ENCODE measurements around the gene PLSCR2. TPM values are rescaled to one million over a fixed set of nuclear protein-coding genes. Genes with fewer than 3 reads are reported as not detected.

PLSCR2 gene
- total and polyA plus RNA-seq, 2 of the 8 experiments (the other 6 are each of a cell fraction or from before 2014, with no cell fraction given): not detected

GRCh38 chr3:146468234-146468633, 1.1 kb downstream of the PLSCR2 start:
- H3K18ac ChIP-seq (ENCODE audit: extremely low read depth, low read length): no peak overlapping the region
- no peaks in the 10 kb centered on the region for H3K79me2 ChIP-seq (ENCODE audit: control insufficient read depth in 1 of 2, insufficient read depth in 2 of 2, low read length in 2 of 2)
- peak overlapping the region; percentile 52; the same call in 1 of the 2 replicates for H2AFZ ChIP-seq (ENCODE audit: low read length)
- no peaks in the 10 kb centered on the region for H3K36me3 ChIP-seq (ENCODE audit: control insufficient read depth in 2 of 4, insufficient read depth in 4 of 4, low read length in 3 of 4)
- H3K27me3 ChIP-seq (replicated peaks in 1 of 4; ENCODE audit: control insufficient read depth in 3 of 4, extremely low read depth in 1 of 4, insufficient read depth in 3 of 4, low read length in 3 of 4): no peaks in the 10 kb centered on the region
- no peak overlapping the region for H3K27ac ChIP-seq (ENCODE audit: low read depth, low read length)
- H2BK20ac ChIP-seq (ENCODE audit: low read length): no peak overlapping the region
- no peak for FAIRE-seq
- peaks cover 0 to 3% (median 0%) of the 10 kb centered on the region in 4 experiments; a peak in 1 of 7 replicates for H3K4me1 ChIP-seq (replicated peaks in 1 of 4; ENCODE audit: control insufficient read depth in 3 of 4, insufficient read depth in 4 of 4, low read length in 3 of 4)
- ChIA-PET POLR2A (ENCODE audit: partially characterized antibody) (interaction anchor here (1.0 to 1.8 kb wide), 2 partner anchors 50 to 76 kb away, joined by 3 to 6 read pairs; partner anchors contain the start of gene PLSCR1), CTCF (ENCODE audit: partially characterized antibody) (interaction anchor here (0.8 to 1.6 kb wide), 3 partner anchors 170 to 893 kb away, joined by 3 to 5 read pairs (median 3); no protein-coding TSS in a partner anchor)
- H3K23me2 ChIP-seq (ENCODE audit: low read depth, low read length): no peaks in the 10 kb centered on the region
- no peaks in the 10 kb centered on the region for H4K20me1 ChIP-seq (replicated peaks in 1 of 2; ENCODE audit: control insufficient read depth in 1 of 2, insufficient read depth in 2 of 2, low read length in 2 of 2)
- 89% methylated on average over 4 of the region's 4 CpGs; no CpG with 5 or more reads in 1 of the 2 experiments for WGBS, 2 experiments (ENCODE audit: extremely low coverage in 1 of 2, insufficient coverage in 1 of 2, insufficient read length in 1 of 2, insufficient replicate concordance in 2 of 2, low coverage in 1 of 2, low lambda C conversion rate in 2 of 2, missing lambda C conversion rate in 1 of 2)
- no peak overlapping the region for H3K4ac ChIP-seq (replicated peaks; ENCODE audit: insufficient read length, low read depth, low read length)
- no peak overlapping the region for H3K23ac ChIP-seq (ENCODE audit: insufficient read length)
- no peak overlapping the region for H2BK15ac ChIP-seq (ENCODE audit: low read length)
- H3K56ac ChIP-seq (replicated peaks; ENCODE audit: insufficient read length, low read depth, low read length): no peak overlapping the region
- no peak overlapping the region for H4K8ac ChIP-seq (ENCODE audit: extremely low read depth, insufficient read depth, low read length)
- H3K9ac ChIP-seq (replicated peaks in 1 of 4; ENCODE audit: extremely low read depth in 1 of 4, low read depth in 3 of 4, low read length in 3 of 4): no peak overlapping the region
- no peak overlapping the region for H2BK120ac ChIP-seq (replicated peaks; ENCODE audit: low read depth, low read length)
- no peak overlapping the region for H3K4me3 ChIP-seq (ENCODE audit: extremely low read depth in 1 of 4, insufficient read depth in 2 of 4, low read depth in 3 of 4, low read length in 4 of 4)
- H3K9me3 ChIP-seq (ENCODE audit: insufficient read depth in 2 of 2, low read depth in 1 of 2, low read length in 1 of 2): no peaks in the 10 kb centered on the region; a peak in 1 of 4 replicates
- no peak overlapping the region for H2BK12ac ChIP-seq (ENCODE audit: low read depth, low read length)
- H3K14ac ChIP-seq (ENCODE audit: insufficient read length): no peak overlapping the region
- DNase-seq (ENCODE audit: low read depth in 1 of 2, low spot score in 2 of 2): no peak
- H4K5ac ChIP-seq (ENCODE audit: insufficient read length, low read depth, low read length): no peak overlapping the region
- H3K4me2 ChIP-seq (ENCODE audit: insufficient read depth in 1 of 2, low read depth in 2 of 2, low read length in 2 of 2): no peak overlapping the region; a peak in 1 of 4 replicates
- H2AK5ac ChIP-seq (ENCODE audit: low read depth, low read length): no peak overlapping the region
- H2BK5ac ChIP-seq (ENCODE audit: low read depth, low read length): no peak overlapping the region
- no peaks in the 10 kb centered on the region for H3K79me1 ChIP-seq (ENCODE audit: low read depth, low read length)
- H4K91ac ChIP-seq (replicated peaks; ENCODE audit: insufficient read length, low read length): no peak overlapping the region
- no peak for TF ChIP-seq FOSL1 (IDR thresholded peaks at IDR 0.05; ENCODE audit: insufficient read depth, low read depth, low read length)
- no peak for TF ChIP-seq CBX8 (IDR thresholded peaks at IDR 0.05; ENCODE audit: borderline replicate concordance, low read depth, low read length)
- TF ChIP-seq KDM1A (IDR thresholded peaks at IDR 0.05; ENCODE audit: borderline replicate concordance, low read length): no peak
- TF ChIP-seq SIN3A (conservative IDR thresholded peaks at IDR 0.05 in 1 of 2, IDR thresholded peaks at IDR 0.05 in 1 of 2; ENCODE audit: low read depth in 1 of 2, low read length in 2 of 2): no peak
- no peak for TF ChIP-seq CHD2 (IDR thresholded peaks at IDR 0.05; ENCODE audit: low read length)
- no peak for TF ChIP-seq EGR1 (IDR thresholded peaks at IDR 0.05; ENCODE audit: borderline replicate concordance, low read depth, low read length)
- TF ChIP-seq RAD21 (IDR thresholded peaks at IDR 0.05 in 1 of 2, conservative IDR thresholded peaks at IDR 0.05 in 1 of 2; ENCODE audit: low read depth in 2 of 2, low read length in 2 of 2): no peak
- no peak for TF ChIP-seq SP2 (IDR thresholded peaks at IDR 0.05; ENCODE audit: low read length)
- TF ChIP-seq USF2 (IDR thresholded peaks at IDR 0.05; ENCODE audit: low read length): no peak
- no peak for TF ChIP-seq SUZ12 (IDR thresholded peaks at IDR 0.05; ENCODE audit: low read length)
